SK-N-SH (cell line): ENCODE results near the gene ZC3H13.

Experiments used
- CTCF ChIP-seq: fragments of 200-600 bp; sonication (generic); IDR thresholded peaks from 2 replicates; pipeline ENCODE4 v1.6.1; 2017; ENCODE audit warnings: antibody characterized with exemption, mild to moderate bottlenecking, moderate library complexity
- ELF1 ChIP-seq: IDR thresholded peaks from 2 replicates; pipeline ENCODE4 v1.4.0; 2012
- PBX3 ChIP-seq: IDR thresholded peaks from 2 replicates; pipeline ENCODE4; 2012
- POLR2AphosphoS5 ChIP-seq: IDR thresholded peaks from 2 replicates; pipeline ENCODE4 v1.6.1; 2012; ENCODE audit warnings: low read depth, low read length
- SMC3 ChIP-seq: IDR thresholded peaks from 2 replicates; pipeline ENCODE4 v1.6.1; 2012; ENCODE audit warnings: low read depth, low read length, improper control_type of control experiment
- USF2 ChIP-seq: fragments of 150-350 bp; IDR thresholded peaks from 2 replicates; pipeline ENCODE4 v1.6.1; 2017; ENCODE audit warnings: antibody characterized with exemption, low read length, low read depth, borderline replicate concordance
- YY1 ChIP-seq: IDR thresholded peaks from 2 replicates; pipeline ENCODE4 v1.4.0; 2012; ENCODE audit warnings: low read depth, mild to moderate bottlenecking

GRCh38 chr13:46040763-46041162 lies 11.8 kb downstream of the ZC3H13 start:
- TF ChIP-seq CTCF: no peak
- TF ChIP-seq USF2: no peak
- no peak for TF ChIP-seq YY1
- TF ChIP-seq PBX3: no peak
- no peak for TF ChIP-seq ELF1
- TF ChIP-seq POLR2AphosphoS5: no peak
- TF ChIP-seq SMC3: no peak
